ENCODE results near the gene BDH1. TPM values are rescaled to one million over a fixed set of nuclear protein-coding genes. Genes with fewer than 3 reads are reported as not detected.

BDH1 gene
- total and polyA plus RNA-seq, 2 of the 13 experiments (the other 11 are each of a cell fraction or from before 2014, with no cell fraction given), result 21.2 to 71.9 TPM

GRCh38 chr3:197472151-197472550 is 83.6 kb downstream of the BDH1 start (continued):
- TF ChIP-seq HNF1A (IDR thresholded peaks at IDR 0.05; ENCODE audit: low read depth), result no peak
- peak; percentile 21; the same call in 1 of the 2 replicates for TF ChIP-seq HNF1A (CRISPR knock-in tag; IDR thresholded peaks at IDR 0.05; ENCODE audit: borderline replicate concordance)
- no peak for TF ChIP-seq SOX6 (IDR thresholded peaks at IDR 0.05)
- TF ChIP-seq SOX6 (CRISPR knock-in tag; IDR thresholded peaks at IDR 0.05), result peak; percentile 76
- TF ChIP-seq SRSF9 (IDR thresholded peaks at IDR 0.05; ENCODE audit: borderline replicate concordance, insufficient read depth, low read depth, low read length, poor library complexity, severe bottlenecking), result no peak
- TF ChIP-seq PATZ1 (CRISPR knock-in tag; IDR thresholded peaks at IDR 0.05), result no peak
- no peak for TF ChIP-seq ZNF180 (CRISPR knock-in tag; IDR thresholded peaks at IDR 0.05; ENCODE audit: borderline replicate concordance, low read depth)
- no peak for TF ChIP-seq ZNF878 (CRISPR knock-in tag; IDR thresholded peaks at IDR 0.05)
- TF ChIP-seq HNRNPLL (IDR thresholded peaks at IDR 0.05; ENCODE audit: low read depth, low read length, poor library complexity, severe bottlenecking), result no peak
- 0 out of 2 replicates have a peak, but pooled peaks have one; percentile 3 for TF ChIP-seq MED1 (CRISPR knock-in tag; IDR thresholded peaks at IDR 0.05)
- no peak for TF ChIP-seq ZSCAN31 (CRISPR knock-in tag; IDR thresholded peaks at IDR 0.05; ENCODE audit: low read depth)
- TF ChIP-seq GFI1 (CRISPR knock-in tag; IDR thresholded peaks at IDR 0.05; ENCODE audit: borderline replicate concordance), result peak; percentile 72; the same call in 1 of the 2 replicates
- no peak for TF ChIP-seq ZMAT5 (CRISPR knock-in tag; IDR thresholded peaks at IDR 0.05; ENCODE audit: borderline replicate concordance, low read depth)
- TF ChIP-seq XRCC5 (optimal IDR thresholded peaks at IDR 0.05; ENCODE audit: low read length), result no peak
- TF ChIP-seq ZNF687 (CRISPR knock-in tag; IDR thresholded peaks at IDR 0.05), result peak; percentile 44; the same call in 1 of the 2 replicates
- no peak for TF ChIP-seq TEAD2 (CRISPR knock-in tag; IDR thresholded peaks at IDR 0.05)
- TF ChIP-seq HIC2 (CRISPR knock-in tag; IDR thresholded peaks at IDR 0.05; ENCODE audit: low read depth), result no peak
